IMR-90 (cell line): ENCODE results near the gene ACY1. TPM values are rescaled to one million over a fixed set of nuclear protein-coding genes. Genes with fewer than 3 reads are reported as not detected.

Source experiments
- ATAC-seq: fragments of 200-7000 bp; cut with Tn5 transposase; 2 replicates; pipeline ENCODE4 v1.9.1; 2020; ENCODE audit warnings: low read depth, mild to moderate bottlenecking, moderate library complexity
- BruUV-seq: library from RNA; stranded (reverse); fragments of 400-500 nt; replicated peaks from 2 replicates; lab custom pipeline; 2021; lab: Mats Ljungman, UMichigan
- CTCF ChIA-PET: fragments of 300-600 bp; formaldehyde crosslinking; extraction: SDS; loops from one replicate; lab custom pipeline; 2021; ENCODE audit warnings: antibody characterized with exemption; lab: Yijun Ruan, JAX
- POLR2A ChIA-PET: fragments of 300-600 bp; sonication (Branson Sonifier 250); formaldehyde crosslinking; loops from one replicate; lab custom pipeline; 2022; ENCODE audit warnings: antibody characterized with exemption; ENCODE audit not compliant: unreplicated experiment; lab: Charles Lee
- DNase-seq: peaks from one replicate; pipeline ENCODE4 v3.0.0; 2013
- H2AFZ ChIP-seq: replicated peaks from 2 replicates; pipeline ENCODE3; 2013; ENCODE audit warnings: low read length, mild to moderate bottlenecking; ENCODE audit not compliant: poor library complexity
- H2AK5ac ChIP-seq: 2 replicates; pipeline ENCODE4 v1.6.1; 2013; ENCODE audit warnings: low read depth, low read length, inconsistent platforms
- H2AK9ac ChIP-seq: replicated peaks from 2 replicates; pipeline ENCODE3; 2013; ENCODE audit warnings: mild to moderate bottlenecking, low read depth, low read length, moderate library complexity; ENCODE audit not compliant: poor library complexity
- H2BK120ac ChIP-seq: 2 replicates; pipeline ENCODE4 v1.6.1; 2013; ENCODE audit warnings: low read depth, low read length, inconsistent platforms
- H2BK15ac ChIP-seq: 3 replicates; pipeline ENCODE4 v1.6.1; 2013; ENCODE audit warnings: low read depth, low read length, inconsistent platforms
- H2BK20ac ChIP-seq: 2 replicates; pipeline ENCODE4 v1.6.1; 2013; ENCODE audit warnings: low read depth, mild to moderate bottlenecking, inconsistent platforms, low read length, moderate library complexity
- H2BK5ac ChIP-seq: 2 replicates; pipeline ENCODE4 v1.6.1; 2013; ENCODE audit warnings: mild to moderate bottlenecking, low read depth, low read length, inconsistent platforms; ENCODE audit not compliant: poor library complexity, severe bottlenecking
- H3K14ac ChIP-seq: replicated peaks from 2 replicates; pipeline ENCODE4 v1.6.1; 2013; ENCODE audit warnings: low read depth, low read length, inconsistent platforms
- H3K18ac ChIP-seq: 2 replicates; pipeline ENCODE4 v1.6.1; 2013; ENCODE audit warnings: low read depth, low read length, control low read depth
- H3K23ac ChIP-seq: 2 replicates; pipeline ENCODE4 v1.6.1; 2013; ENCODE audit warnings: low read depth, low read length, inconsistent platforms
- H3K27ac ChIP-seq: 2 replicates; pipeline ENCODE4 v1.5.1; 2013; ENCODE audit warnings: mild to moderate bottlenecking, control low read depth, low read length; ENCODE audit not compliant: insufficient read depth
- H3K27me3 ChIP-seq: 2 replicates; pipeline ENCODE4 v1.6.1; 2013; ENCODE audit warnings: low read length; ENCODE audit not compliant: control insufficient read depth, insufficient read depth
- H3K36me3 ChIP-seq: 2 replicates; pipeline ENCODE4 v1.6.1; 2013; ENCODE audit warnings: low read length, mixed read lengths; ENCODE audit not compliant: control insufficient read depth, insufficient read depth
- H3K4ac ChIP-seq: 2 replicates; pipeline ENCODE4 v1.6.1; 2013; ENCODE audit warnings: low read depth, low read length, inconsistent platforms
- H3K4me1 ChIP-seq: 2 replicates; pipeline ENCODE4 v1.6.1; 2013; ENCODE audit warnings: low read length, mixed read lengths; ENCODE audit not compliant: control insufficient read depth, insufficient read depth
- H3K4me2 ChIP-seq: 2 replicates; pipeline ENCODE4 v1.6.1; 2013; ENCODE audit warnings: low read depth, mild to moderate bottlenecking, control low read depth, low read length, moderate library complexity
- H3K4me3 ChIP-seq: 2 replicates; pipeline ENCODE4 v1.5.1; 2013; ENCODE audit warnings: low read depth, mild to moderate bottlenecking, control low read depth, low read length, moderate library complexity; ENCODE audit not compliant: insufficient read depth
- H3K56ac ChIP-seq: 2 replicates; pipeline ENCODE4 v1.6.1; 2013; ENCODE audit warnings: low read length, inconsistent platforms; ENCODE audit not compliant: insufficient read depth; ENCODE audit errors: extremely low read depth
- H3K79me1 ChIP-seq, 2 experiments: 2 replicates each; pipeline ENCODE4 v1.6.1; 2013; ENCODE audit warnings: low read length in 2 of 2, inconsistent platforms in 1 of 2, low read depth in 1 of 2
- H3K9ac ChIP-seq: 2 replicates; pipeline ENCODE4 v1.6.1; 2013; ENCODE audit warnings: low read depth, low read length, control low read depth
- H3K9me1 ChIP-seq: 2 replicates; pipeline ENCODE4 v1.6.1; 2013; ENCODE audit warnings: low read length, inconsistent platforms; ENCODE audit not compliant: insufficient read depth
- H3K9me3 ChIP-seq: 2 replicates; pipeline ENCODE4 v1.6.1; 2013; ENCODE audit warnings: low read length; ENCODE audit not compliant: control insufficient read depth, insufficient read depth
- H4K20me1 ChIP-seq: 2 replicates; pipeline ENCODE4 v1.6.1; 2013; ENCODE audit warnings: low read length, inconsistent platforms; ENCODE audit not compliant: insufficient read depth
- H4K5ac ChIP-seq: 2 replicates; pipeline ENCODE4 v1.6.1; 2013; ENCODE audit warnings: mild to moderate bottlenecking, low read depth, low read length, control low read depth
- H4K8ac ChIP-seq, 2 experiments: 2 replicates each; pipeline ENCODE4 v1.6.1; 2013; ENCODE audit warnings: low read depth in 2 of 2, low read length in 2 of 2, control low read depth in 1 of 2, inconsistent platforms in 1 of 2
- H4K91ac ChIP-seq: 2 replicates; pipeline ENCODE4 v1.6.1; 2013; ENCODE audit warnings: low read depth, low read length, inconsistent platforms; ENCODE audit not compliant: insufficient read depth
- BHLHE40 ChIP-seq: fragments of 150-350 bp; IDR thresholded peaks from 2 replicates; pipeline ENCODE4 v1.6.1; 2016; ENCODE audit warnings: mild to moderate bottlenecking, low read depth, low read length
- CEBPB ChIP-seq: IDR thresholded peaks from 2 replicates; pipeline ENCODE4 v1.6.1; 2012; ENCODE audit warnings: low read depth, low read length, improper control_type of control experiment
- FOS ChIP-seq: fragments of 150-350 bp; IDR thresholded peaks from 2 replicates; pipeline ENCODE4 v1.6.1; 2016; ENCODE audit warnings: low read depth, low read length
- MAFK ChIP-seq: IDR thresholded peaks from 2 replicates; pipeline ENCODE4 v1.6.1; 2012; ENCODE audit warnings: low read depth, low read length, improper control_type of control experiment
- MAZ ChIP-seq: IDR thresholded peaks from 2 replicates; pipeline ENCODE4 v1.6.1; 2012; ENCODE audit warnings: low read depth, mild to moderate bottlenecking, low read length, improper control_type of control experiment, moderate library complexity, borderline replicate concordance
- MXI1 ChIP-seq: IDR thresholded peaks from 2 replicates; pipeline ENCODE4 v1.6.1; 2012; ENCODE audit warnings: low read depth, mild to moderate bottlenecking, low read length, moderate library complexity, borderline replicate concordance
- NFE2L2 ChIP-seq: fragments of 150-350 bp; IDR thresholded peaks from 2 replicates; pipeline ENCODE4 v1.6.1; 2016; ENCODE audit warnings: low read depth, mild to moderate bottlenecking, low read length
- POLR2A ChIP-seq: IDR thresholded peaks from 2 replicates; pipeline ENCODE4 v1.6.1; 2012; ENCODE audit warnings: mild to moderate bottlenecking, low read depth, low read length
- RAD21 ChIP-seq: IDR thresholded peaks from 2 replicates; pipeline ENCODE4 v1.6.1; 2012; ENCODE audit warnings: low read length, improper control_type of control experiment
- RCOR1 ChIP-seq: IDR thresholded peaks from 2 replicates; pipeline ENCODE4 v1.6.1; 2012; ENCODE audit warnings: mild to moderate bottlenecking, low read length, improper control_type of control experiment; ENCODE audit not compliant: insufficient replicate concordance
- RFX5 ChIP-seq: IDR thresholded peaks from 2 replicates; pipeline ENCODE4 v1.8.0; 2012; ENCODE audit warnings: low read depth, mild to moderate bottlenecking, low read length, moderate library complexity
- SMC3 ChIP-seq: fragments of 150-350 bp; IDR thresholded peaks from 2 replicates; pipeline ENCODE4 v1.6.1; 2016; ENCODE audit warnings: low read depth, mild to moderate bottlenecking, antibody characterized with exemption, low read length, moderate library complexity
- WGBS, 2 experiments: methylation state at CpG; one replicate each; pipeline versions ENCODE4 v1.1.5 to v1.1.7; 2013; ENCODE audit warnings: missing lambda C conversion rate in 2 of 2; ENCODE audit not compliant: insufficient read length in 1 of 2; ENCODE audit errors: extremely low coverage in 2 of 2; 5-methylcytosine and 5-hydroxymethylcytosine counted together
- dilution Hi-C: fragments of 300-500 bp; cut with HindIII; formaldehyde crosslinking; loops from one replicate; pipeline ENCODE4 v1.14.3; 2018; ENCODE audit warnings: low sequenced_read_pairs; ENCODE audit not compliant: unreplicated experiment
- in situ Hi-C: fragments of 300-500 bp; cut with MboI; formaldehyde crosslinking; loops from 3 replicates; pipeline ENCODE4 v1.14.3; 2019; ENCODE audit warnings: low sequenced_read_pairs, inconsistent platforms, mixed read lengths
- intact Hi-C: fragments of 100-400 bp; cut with micrococcal nuclease; formaldehyde crosslinking; loops from 2 replicates; pipeline ENCODE4 v1.10.0; 2022
- polyA plus RNA-seq, 3 experiments: library from polyadenylated mRNA; depleted of rRNA; stranded (reverse); fragments of >200 nt; gene quantifications; 2 replicates each; pipeline ENCODE4 v1.2.3, GENCODE V29; 2012; ENCODE audit warnings: low replicate concordance in 1 of 3
- total RNA-seq: library from RNA; depleted of rRNA; stranded (reverse); fragments of >200 nt; gene quantifications from 2 replicates; pipeline ENCODE4 v1.2.3, GENCODE V29; 2012
- TF ChIP-seq, protein P1 (sequence below): fragments of 150-350 bp; IDR thresholded peaks from 2 replicates; pipeline ENCODE4 v1.6.1; 2017; ENCODE audit warnings: mild to moderate bottlenecking, antibody characterized with exemption, low read length, low read depth
- TF ChIP-seq, protein P2 (sequence below): conservative IDR thresholded peaks from 2 replicates; pipeline ENCODE4 v1.5.1; 2012; ENCODE audit warnings: mild to moderate bottlenecking, low read depth, low read length, improper control_type of control experiment
- TF ChIP-seq, protein P3 (sequence below): fragments of 150-350 bp; IDR thresholded peaks from 2 replicates; pipeline ENCODE4 v1.6.1; 2016; ENCODE audit warnings: low read depth, mild to moderate bottlenecking, low read length, moderate library complexity, borderline replicate concordance

The ACY1 gene
- total and polyA plus RNA-seq, 2 of the 4 experiments (the other 2 are of a cell fraction), result 22.0 to 47.1 TPM

DNA sequence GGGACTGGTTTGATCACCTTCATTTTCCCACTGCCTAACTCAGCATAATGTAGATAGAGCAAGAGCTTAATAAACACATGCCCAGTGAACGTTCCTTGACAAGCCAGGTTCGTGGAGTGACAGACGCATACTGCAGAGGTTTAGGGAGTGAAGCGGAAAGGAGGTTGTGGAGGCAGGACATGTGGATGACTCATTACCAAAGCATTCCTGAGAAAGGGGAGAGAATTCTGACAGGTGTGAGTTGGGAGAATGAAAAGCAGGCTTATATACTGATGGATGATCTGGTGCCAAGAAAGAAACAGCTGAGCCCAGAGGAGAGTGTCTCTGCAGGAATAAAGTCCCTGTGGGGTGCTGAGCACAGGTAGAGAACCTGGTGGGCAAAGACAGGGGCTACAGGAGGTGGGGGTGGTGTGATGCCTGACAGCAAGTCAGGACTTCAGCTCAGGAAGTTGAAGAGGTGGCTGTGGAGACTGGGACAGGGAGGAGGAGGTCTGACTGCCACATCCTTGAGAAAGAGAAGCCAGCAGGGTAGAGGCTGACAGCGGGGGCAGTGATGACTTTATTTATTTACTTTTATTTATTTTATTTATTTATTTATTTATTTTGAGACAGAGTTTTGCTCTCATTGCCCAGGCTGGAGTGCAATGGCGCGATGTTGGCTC lies 14.7 kb downstream of the ACY1 start:
- Histone ChIP-seq H3K36me3 (peaks cover 14% of the 10 kb centered on the region), H4K5ac (no peak overlapping the region), H3K18ac (no peak overlapping the region), H3K79me1 (peaks cover 9 to 20% of the 10 kb centered on the region in 2 experiments; a peak in 3 of 4 replicates), H2BK5ac (no peak overlapping the region), H3K56ac (no peak overlapping the region), H3K4ac (no peak overlapping the region), H3K14ac (no peak overlapping the region), H3K27me3 (no peaks in the 10 kb centered on the region), H3K9ac (no peak overlapping the region), H2AFZ (peak overlapping the region; percentile 34), H2BK15ac (no peak overlapping the region), H4K8ac (0 out of 4 replicates have a peak overlapping the region, but pooled peaks of 1 of the 2 experiments have one; percentile 9), H2BK20ac (no peak overlapping the region), H3K23ac (no peak overlapping the region), H2AK5ac (peak overlapping the region; percentile 56; the same call in 1 of the 2 replicates), H3K4me3 (no peak overlapping the region), H3K4me2 (no peak overlapping the region), H4K20me1 (peaks cover 9% of the 10 kb centered on the region; the same call in 1 of the 2 replicates), H3K4me1 (peaks cover 5% of the 10 kb centered on the region), H3K27ac (no peak overlapping the region), H2AK9ac (peak overlapping the region; percentile 7), H2BK120ac (no peak overlapping the region), H4K91ac (no peak overlapping the region), H3K9me1 (peaks cover 3% of the 10 kb centered on the region), H3K9me3 (no peaks in the 10 kb centered on the region)
- DNase-seq, result no peak
- intact Hi-C loops (loop anchor here (5.0 kb wide), 1 partner anchor 199 kb away; the partner anchor contains the start of gene ALAS1), dilution Hi-C loops (no loop called here), in situ Hi-C loops (no loop called here)
- WGBS, 2 experiments, result 18% methylated on average over 4 of the region's 7 CpGs; no CpG with 5 or more reads in 1 of the 2 experiments
- ATAC-seq, result no peak
- CTCF ChIA-PET, result no interaction called here
- POLR2A ChIA-PET, result interaction anchor here (0.5 kb wide), 1 partner anchor 55 kb away, joined by 3 read pairs; no protein-coding TSS in a partner anchor
- no TSS peak for BruUV-seq
- TF ChIP-seq MAZ (no peak), BHLHE40 (no peak), SMC3 (no peak), POLR2A (no peak), RAD21 (no peak), RFX5 (no peak), RCOR1 (no peak), MXI1 (no peak), NFE2L2 (no peak), FOS (no peak), MAFK (no peak), CEBPB (no peak)
- TF ChIP-seq, protein P1, sequence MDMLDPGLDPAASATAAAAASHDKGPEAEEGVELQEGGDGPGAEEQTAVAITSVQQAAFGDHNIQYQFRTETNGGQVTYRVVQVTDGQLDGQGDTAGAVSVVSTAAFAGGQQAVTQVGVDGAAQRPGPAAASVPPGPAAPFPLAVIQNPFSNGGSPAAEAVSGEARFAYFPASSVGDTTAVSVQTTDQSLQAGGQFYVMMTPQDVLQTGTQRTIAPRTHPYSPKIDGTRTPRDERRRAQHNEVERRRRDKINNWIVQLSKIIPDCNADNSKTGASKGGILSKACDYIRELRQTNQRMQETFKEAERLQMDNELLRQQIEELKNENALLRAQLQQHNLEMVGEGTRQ, result no peak
- TF ChIP-seq, protein P2, sequence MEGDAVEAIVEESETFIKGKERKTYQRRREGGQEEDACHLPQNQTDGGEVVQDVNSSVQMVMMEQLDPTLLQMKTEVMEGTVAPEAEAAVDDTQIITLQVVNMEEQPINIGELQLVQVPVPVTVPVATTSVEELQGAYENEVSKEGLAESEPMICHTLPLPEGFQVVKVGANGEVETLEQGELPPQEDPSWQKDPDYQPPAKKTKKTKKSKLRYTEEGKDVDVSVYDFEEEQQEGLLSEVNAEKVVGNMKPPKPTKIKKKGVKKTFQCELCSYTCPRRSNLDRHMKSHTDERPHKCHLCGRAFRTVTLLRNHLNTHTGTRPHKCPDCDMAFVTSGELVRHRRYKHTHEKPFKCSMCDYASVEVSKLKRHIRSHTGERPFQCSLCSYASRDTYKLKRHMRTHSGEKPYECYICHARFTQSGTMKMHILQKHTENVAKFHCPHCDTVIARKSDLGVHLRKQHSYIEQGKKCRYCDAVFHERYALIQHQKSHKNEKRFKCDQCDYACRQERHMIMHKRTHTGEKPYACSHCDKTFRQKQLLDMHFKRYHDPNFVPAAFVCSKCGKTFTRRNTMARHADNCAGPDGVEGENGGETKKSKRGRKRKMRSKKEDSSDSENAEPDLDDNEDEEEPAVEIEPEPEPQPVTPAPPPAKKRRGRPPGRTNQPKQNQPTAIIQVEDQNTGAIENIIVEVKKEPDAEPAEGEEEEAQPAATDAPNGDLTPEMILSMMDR, result no peak
- TF ChIP-seq, protein P3, sequence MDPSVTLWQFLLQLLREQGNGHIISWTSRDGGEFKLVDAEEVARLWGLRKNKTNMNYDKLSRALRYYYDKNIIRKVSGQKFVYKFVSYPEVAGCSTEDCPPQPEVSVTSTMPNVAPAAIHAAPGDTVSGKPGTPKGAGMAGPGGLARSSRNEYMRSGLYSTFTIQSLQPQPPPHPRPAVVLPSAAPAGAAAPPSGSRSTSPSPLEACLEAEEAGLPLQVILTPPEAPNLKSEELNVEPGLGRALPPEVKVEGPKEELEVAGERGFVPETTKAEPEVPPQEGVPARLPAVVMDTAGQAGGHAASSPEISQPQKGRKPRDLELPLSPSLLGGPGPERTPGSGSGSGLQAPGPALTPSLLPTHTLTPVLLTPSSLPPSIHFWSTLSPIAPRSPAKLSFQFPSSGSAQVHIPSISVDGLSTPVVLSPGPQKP, result no peak
